ENCODE data around the gene MAGEA2B. TPM values are rescaled to one million over a fixed set of nuclear protein-coding genes. Genes with fewer than 3 reads are reported as not detected.
"Not testable (repeated sequence)": the region's sequence is repeated elsewhere in the genome, so short reads cannot be mapped to it uniquely, and the experiment has no call there.

MAGEA2B gene
- total RNA-seq, 3 donors from 2014 or later (not counting 1 experiment from before 2014, with no cell fraction given), result not detected

DNA sequence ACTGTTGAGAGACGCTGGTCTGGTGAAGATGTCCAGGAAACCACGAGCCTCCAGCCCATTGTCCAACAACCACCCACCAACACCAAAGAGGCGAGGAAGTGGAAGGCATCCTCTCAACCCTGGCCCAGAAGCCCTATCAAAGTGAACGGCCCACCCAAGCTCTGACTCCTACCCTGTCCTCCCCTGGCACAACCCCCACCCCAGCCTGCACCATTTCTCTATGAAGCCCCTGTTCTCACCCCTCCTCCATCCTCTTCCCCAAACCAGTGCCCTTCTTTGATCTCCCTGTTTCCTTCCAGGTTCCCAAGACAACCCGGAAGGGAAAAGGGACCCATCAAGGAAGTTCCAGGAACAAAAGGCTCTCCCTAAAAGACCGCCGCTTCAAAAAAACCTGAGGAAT, 45.1 kb downstream of the MAGEA2B start:
- no CpG with 5 or more reads among the region's 7 CpGs for WGBS (ENCODE audit: insufficient coverage)
- H3K4me1 Mint-ChIP-seq; H3K4me1 ChIP-seq (ENCODE audit: control insufficient read depth, insufficient read depth, low read length); H3K36me3 Mint-ChIP-seq; ATAC-seq; H3K9me3 ChIP-seq (ENCODE audit: control insufficient read depth, insufficient read depth, low read length); H3K27ac Mint-ChIP-seq; H3K4me3 ChIP-seq (ENCODE audit: low read length); H3K27me3 ChIP-seq (ENCODE audit: control insufficient read depth, insufficient read depth, low read length); intact Hi-C loops (cut with micrococcal nuclease); H3K9me3 Mint-ChIP-seq; H3K4me3 Mint-ChIP-seq; H3K27ac ChIP-seq (ENCODE audit: low read length); H3K36me3 ChIP-seq (ENCODE audit: control insufficient read depth, insufficient read depth, low read length); DNase-seq; H3K27me3 Mint-ChIP-seq (ENCODE audit: low read depth in 2 of 2): not testable (repeated sequence)

DNA sequence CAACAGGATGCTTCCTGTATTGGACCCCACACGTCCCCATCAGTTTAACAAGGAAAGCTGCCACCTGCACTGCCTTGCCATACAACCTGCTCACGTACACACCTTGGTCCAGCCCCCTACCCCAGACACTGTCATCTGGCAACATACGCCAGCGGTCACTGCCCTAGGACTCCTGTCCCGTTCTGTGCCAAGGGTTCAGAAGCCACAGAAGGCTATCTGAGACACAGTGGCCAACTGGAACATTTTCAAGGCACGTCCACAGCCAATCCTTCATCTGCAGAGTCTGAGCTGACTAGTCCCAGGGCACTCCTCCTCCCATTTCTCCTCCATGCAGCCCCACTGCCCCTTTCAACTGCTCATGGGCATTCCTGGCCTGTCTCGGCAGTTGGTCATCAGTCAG, 47.2 kb downstream of the MAGEA2B start:
- H3K9me3 Mint-ChIP-seq; H3K4me1 ChIP-seq (ENCODE audit: control insufficient read depth, insufficient read depth, low read length); H3K4me1 Mint-ChIP-seq; H3K27me3 ChIP-seq (ENCODE audit: control insufficient read depth, insufficient read depth, low read length); H3K36me3 ChIP-seq (ENCODE audit: control insufficient read depth, insufficient read depth, low read length); H3K4me3 ChIP-seq (ENCODE audit: low read length); H3K27me3 Mint-ChIP-seq (ENCODE audit: low read depth in 2 of 2); H3K4me3 Mint-ChIP-seq; ATAC-seq; intact Hi-C loops (cut with micrococcal nuclease); H3K36me3 Mint-ChIP-seq; H3K27ac Mint-ChIP-seq; DNase-seq; H3K9me3 ChIP-seq (ENCODE audit: control insufficient read depth, insufficient read depth, low read length); H3K27ac ChIP-seq (ENCODE audit: low read length): not testable (repeated sequence)
- WGBS (ENCODE audit: insufficient coverage), result no CpG with 5 or more reads among the region's 7 CpGs

DNA sequence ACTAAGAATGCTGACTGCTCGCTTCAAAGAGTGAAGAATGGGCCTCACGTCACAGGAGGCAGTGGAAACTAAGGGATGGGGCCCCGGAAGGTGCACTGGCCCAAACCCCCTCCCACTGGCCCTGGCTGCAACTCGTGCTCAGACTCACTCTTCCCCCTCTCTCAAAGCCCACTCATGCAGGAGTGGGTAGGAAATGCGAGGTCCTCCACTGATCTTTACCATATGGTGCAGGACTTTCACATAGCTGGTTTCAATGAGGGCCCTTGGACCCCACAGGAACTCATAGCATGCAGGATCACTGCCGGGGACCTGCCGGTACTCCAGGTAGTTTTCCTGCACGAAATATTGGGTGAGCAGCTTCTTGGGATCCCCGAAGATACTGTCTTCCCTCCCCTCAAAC, 52.1 kb downstream of the MAGEA2B start:
- ATAC-seq; H3K27ac Mint-ChIP-seq; H3K27ac ChIP-seq (ENCODE audit: low read length); H3K9me3 Mint-ChIP-seq; DNase-seq; H3K36me3 Mint-ChIP-seq; H3K4me1 ChIP-seq (ENCODE audit: control insufficient read depth, insufficient read depth, low read length); H3K27me3 Mint-ChIP-seq (ENCODE audit: low read depth in 2 of 2); H3K36me3 ChIP-seq (ENCODE audit: control insufficient read depth, insufficient read depth, low read length); H3K27me3 ChIP-seq (ENCODE audit: control insufficient read depth, insufficient read depth, low read length); H3K4me1 Mint-ChIP-seq; H3K4me3 Mint-ChIP-seq; H3K4me3 ChIP-seq (ENCODE audit: low read length); H3K9me3 ChIP-seq (ENCODE audit: control insufficient read depth, insufficient read depth, low read length); intact Hi-C loops (cut with micrococcal nuclease): not testable (repeated sequence)
- 93% methylated on average over 6 of the region's 9 CpGs for WGBS (ENCODE audit: insufficient coverage)

Other genes starting within 250 kb of the MAGEA2B start
- not detected for gene GABRQ, start 76.7 kb upstream of the MAGEA2B start, total RNA-seq
- gene MAGEA3, start 15.8 kb upstream of the MAGEA2B start, total RNA-seq, result not detected
- not detected for gene CSAG2, start 5.4 kb upstream of the MAGEA2B start, total RNA-seq
- gene CSAG1, start 19.1 kb downstream of the MAGEA2B start, total RNA-seq, result not detected
- not detected for gene MAGEA12, start 19.1 kb downstream of the MAGEA2B start, total RNA-seq
- not detected for gene MAGEA2, start 39.2 kb downstream of the MAGEA2B start, total RNA-seq
- gene CSAG3, start 44.6 kb downstream of the MAGEA2B start, total RNA-seq, result not detected
- gene MAGEA6, start 55.1 kb downstream of the MAGEA2B start, total RNA-seq, result not detected
- 10 to 100 TPM in 1 of 3 donors, 1 to 10 TPM in 2; 8.3 to 11.0 (median 9.8) TPM for gene CETN2, start 116.1 kb downstream of the MAGEA2B start, total RNA-seq
- 1 to 10 TPM; 4.9 to 8.2 (median 7.9) TPM for gene NSDHL, start 116.4 kb downstream of the MAGEA2B start, total RNA-seq
- gene ZNF185, start 183.4 kb downstream of the MAGEA2B start, total RNA-seq, result 10 to 100 TPM in 1 of 3 donors, 1 to 10 TPM in 2; 1.9 to 12.4 (median 6.5) TPM